GM18505 (cell line): ENCODE results near the gene PGLYRP2.

ENCODE experiments used
- ATAC-seq: cut with Tn5 transposase; IDR thresholded peaks from one replicate; pipeline ENCODE4 v1.9.1; 2021; ENCODE audit not compliant: unreplicated experiment
- POLR2A ChIP-seq: IDR thresholded peaks from 4 replicates; pipeline ENCODE4 v1.6.1; 2011; ENCODE audit warnings: borderline replicate concordance; ENCODE audit not compliant: insufficient read depth, insufficient read length; ENCODE audit errors: extremely low read depth

The PGLYRP2 gene

DNA sequence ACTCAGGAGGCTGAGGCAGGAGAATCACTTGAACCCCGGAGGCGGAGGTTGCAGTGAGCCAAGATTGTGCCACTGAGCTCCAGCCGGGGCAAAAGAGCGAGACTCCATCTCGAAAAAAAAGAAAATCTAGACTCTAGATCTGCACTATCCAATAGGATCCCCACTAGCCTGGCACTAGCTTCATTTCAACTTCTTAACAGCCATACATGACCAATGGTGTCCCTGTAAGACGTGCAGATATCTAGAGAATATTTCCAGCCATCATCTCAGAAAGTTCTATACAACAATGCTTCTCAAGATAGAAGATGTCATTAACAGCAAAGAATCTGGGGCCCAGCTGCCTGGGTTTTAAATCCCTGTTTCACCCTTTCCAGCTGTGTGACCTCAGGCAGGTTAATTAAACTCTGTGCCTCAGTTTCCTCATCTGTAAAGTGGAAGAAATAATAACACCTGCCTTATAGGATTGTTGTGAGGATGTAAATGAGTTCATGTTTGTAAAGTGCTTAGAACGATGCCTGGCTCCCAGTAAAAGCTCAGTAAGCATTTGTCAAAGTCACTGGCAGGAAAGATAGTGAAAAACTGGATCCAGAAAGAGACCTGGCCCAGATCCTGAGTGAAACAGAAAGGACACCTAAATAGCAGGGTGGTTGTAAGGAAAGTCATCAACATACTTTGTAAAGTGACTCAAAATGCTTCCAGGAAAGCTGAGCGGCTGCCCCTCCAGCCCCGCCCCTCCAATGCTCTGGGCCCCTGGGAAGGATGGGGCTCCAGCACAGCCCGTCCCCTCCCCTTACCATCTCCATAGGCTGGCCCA lies 43.1 kb downstream of the PGLYRP2 start:
- ATAC-seq: no peak
- no peak for TF ChIP-seq POLR2A

DNA sequence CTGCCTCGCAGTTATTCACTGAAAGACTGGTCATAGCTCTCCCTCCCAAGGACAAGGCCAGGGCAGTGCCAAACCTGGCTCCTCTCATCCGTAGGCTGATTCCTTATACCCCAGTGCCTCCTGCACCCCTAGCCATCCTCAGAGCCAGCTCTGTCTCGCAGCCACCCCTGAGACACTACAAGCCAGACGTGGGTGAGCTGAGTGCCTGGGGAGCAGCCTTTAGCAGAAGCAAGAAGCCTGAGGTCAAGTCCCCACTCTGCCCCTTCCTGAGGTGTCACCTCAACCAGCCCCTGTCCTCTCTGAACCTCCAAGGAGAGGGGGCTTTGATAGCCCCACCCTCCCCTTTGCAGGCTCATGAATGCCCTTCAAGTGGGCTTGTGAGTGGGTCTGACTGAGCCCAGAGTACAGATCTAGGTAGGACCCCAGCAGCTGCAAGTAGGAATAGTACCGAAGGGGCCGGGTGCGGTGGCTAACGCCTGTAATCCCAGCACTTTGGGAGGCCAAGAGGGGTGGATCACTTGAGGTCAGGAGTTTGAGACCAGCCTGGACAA lies 45.7 kb downstream of the PGLYRP2 start:
- no peak for TF ChIP-seq POLR2A
- ATAC-seq: no peak

DNA sequence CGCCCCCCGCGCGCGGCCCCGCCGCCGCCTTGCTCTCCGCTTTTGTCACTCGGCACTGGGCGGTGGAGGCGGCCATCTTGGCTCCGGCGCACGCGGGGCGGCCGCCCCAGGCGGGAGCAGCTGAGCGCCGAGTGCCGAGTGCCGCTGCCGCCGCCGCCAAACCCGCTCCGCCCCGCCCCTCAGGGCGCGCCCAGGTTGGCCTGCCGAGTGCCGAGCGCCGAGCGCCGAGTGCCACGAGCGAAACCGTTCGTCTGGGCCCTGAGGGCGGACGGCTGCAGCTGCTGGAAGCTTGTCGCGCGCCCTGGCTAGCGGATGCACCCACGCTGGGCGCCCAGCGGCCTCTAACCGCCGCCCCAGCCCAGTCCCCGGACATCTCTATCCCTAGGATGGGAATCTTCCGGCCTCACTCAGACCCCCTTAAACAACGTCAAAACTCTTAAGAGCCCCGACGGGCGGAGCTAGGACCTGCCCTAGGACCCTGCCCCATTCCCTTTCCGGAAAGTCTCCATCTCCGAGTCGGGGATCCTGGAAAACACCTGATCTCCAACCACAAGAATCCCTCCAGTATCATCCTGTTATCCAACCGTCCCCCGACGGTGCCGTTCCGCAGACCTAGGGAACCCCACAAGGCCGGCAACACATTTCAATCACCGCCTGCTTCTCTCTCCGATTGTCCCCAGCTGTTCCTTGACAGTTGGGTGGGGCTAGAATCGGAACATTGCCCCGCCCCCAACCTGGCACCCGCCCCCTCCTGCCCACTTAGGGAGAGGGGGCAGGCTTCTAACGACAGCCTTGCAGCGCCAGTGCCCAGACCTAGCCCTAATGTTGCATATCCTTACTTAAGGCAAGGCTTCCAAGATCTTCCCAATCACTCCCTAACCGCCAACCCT lies 46.4 kb downstream of the PGLYRP2 start:
- peak; percentile 81 for TF ChIP-seq POLR2A
- ATAC-seq: peak; percentile 83

- ATAC-seq: peak; percentile 4
- no peak for TF ChIP-seq POLR2A
These were observed 47.2 kb downstream of the PGLYRP2 start for GRCh38 chr19:15432018-15432494.

DNA sequence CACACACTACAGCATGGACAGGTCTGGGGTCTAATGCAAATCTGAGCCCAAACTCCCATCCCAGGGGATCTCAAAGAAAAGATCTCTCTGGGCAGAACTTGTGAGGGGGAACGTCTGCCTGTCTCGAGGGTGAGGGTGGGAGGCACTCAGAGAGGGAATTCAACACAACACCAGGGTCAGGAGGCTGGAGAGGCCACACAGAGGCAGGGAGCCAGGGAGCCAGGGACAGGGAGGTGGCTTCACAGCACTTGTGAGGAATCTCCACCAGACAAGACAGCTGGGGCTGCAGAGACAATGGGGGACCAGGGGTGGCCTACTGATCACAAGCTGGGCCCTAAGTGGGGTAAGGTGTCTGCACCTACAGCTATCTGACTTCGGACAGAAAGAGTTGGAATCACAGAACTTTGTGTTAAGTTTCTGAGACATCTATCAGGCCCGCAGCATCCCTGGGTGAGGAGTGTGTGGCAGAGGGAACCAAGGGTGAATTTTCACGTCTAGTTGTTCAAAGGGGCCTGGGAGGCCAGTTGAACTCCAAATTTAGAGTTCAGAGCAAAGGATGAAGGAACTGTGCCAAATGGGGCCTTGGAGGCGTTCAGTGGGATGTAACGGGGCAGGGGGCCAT lies 47.8 kb downstream of the PGLYRP2 start:
- TF ChIP-seq POLR2A: no peak
- ATAC-seq: no peak

- no peak for ATAC-seq
- TF ChIP-seq POLR2A: no peak
These were observed 48.7 kb downstream of the PGLYRP2 start for GRCh38 chr19:15430526-15431120.

- ATAC-seq: no peak
- no peak for TF ChIP-seq POLR2A
These were observed 49.4 kb downstream of the PGLYRP2 start for GRCh38 chr19:15429825-15430467.

DNA sequence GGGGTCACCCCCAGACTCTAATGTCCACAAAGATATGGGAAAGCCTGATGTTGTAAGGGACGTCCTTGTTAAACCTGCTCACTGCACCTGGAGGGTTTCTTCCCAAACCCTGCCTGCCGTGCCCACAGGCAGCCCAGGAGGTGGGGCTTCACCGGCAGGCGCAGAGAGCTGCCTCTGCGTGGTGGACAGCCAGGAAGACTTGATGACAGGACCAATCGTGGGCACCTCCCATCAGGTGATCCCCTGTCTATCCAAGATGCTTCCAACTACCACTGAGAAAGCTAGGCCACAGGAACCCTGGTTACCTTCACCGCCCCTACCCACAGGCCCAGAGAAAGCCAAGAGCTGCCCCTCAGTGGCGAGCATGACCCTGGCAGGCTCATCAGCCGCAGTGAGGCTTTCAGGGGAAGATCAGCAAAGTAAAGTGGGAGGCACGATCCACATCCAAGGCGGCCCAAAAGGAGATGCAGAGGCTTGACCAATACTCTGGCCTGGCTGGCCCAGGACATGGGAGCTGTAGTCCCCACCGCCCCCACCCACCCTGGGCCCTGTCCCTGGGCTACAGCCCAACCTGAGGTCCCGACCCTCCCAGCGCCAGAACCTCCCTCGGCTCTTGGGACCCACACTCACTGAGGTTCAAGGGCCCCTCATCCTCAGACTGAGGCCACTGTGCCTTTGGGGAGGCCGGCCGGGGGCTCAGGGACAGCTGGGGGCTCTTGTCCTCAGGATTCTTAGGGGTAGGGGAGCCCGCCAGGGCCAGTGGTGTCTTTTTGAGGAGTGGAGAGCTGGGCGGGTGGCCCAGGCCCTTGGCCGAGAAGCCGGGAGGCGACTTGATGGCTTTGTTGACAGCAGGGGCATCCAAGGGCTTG lies 50.1 kb downstream of the PGLYRP2 start:
- no peak for TF ChIP-seq POLR2A
- ATAC-seq: no peak

GRCh38 chr19:15427991-15428471 lies 51.3 kb downstream of the PGLYRP2 start:
- no peak for TF ChIP-seq POLR2A

DNA sequence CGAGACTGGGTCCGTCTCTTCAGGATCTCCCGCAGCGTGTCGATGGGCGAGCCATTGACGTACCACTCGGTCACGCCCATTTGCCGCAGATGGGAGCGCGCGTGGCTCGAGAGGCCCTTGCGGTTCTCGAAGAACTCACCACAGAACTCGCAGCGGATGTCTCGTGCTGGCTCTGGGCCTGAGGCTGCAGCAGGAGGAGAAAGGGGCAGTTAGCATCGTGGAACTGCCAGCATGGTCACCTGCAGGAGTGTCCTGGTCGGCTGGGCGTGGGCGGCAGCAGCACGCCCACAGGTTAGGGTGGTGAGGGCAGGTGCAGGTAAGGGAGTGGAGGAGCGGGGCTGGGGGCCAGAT lies 52.0 kb downstream of the PGLYRP2 start:
- no peak for TF ChIP-seq POLR2A
- ATAC-seq: no peak

More at GRCh38 chr19:15427991-15428471, 51.3 kb downstream of the PGLYRP2 start:
- ATAC-seq: no peak
